Central memory CD8-positive, alpha-beta T cell (primary cell): ENCODE results near the gene RIPK3.
"Not testable (repeated sequence)": the region's sequence is repeated elsewhere in the genome, so short reads cannot be mapped to it uniquely, and the experiment has no call there.

ENCODE experiments used
- ATAC-seq: fragments of 150-1000 bp; cut with Tn5 transposase; replicated peaks from 2 replicates; pipeline ENCODE4 v1.10.0; 2022; ENCODE audit warnings: mild to moderate bottlenecking, moderate FRiP score, moderate number of reproducible peaks; ENCODE audit not compliant: poor library complexity, severe bottlenecking; ENCODE audit errors: extremely low read depth
- DNase-seq, 2 donors: peaks; one replicate each; pipeline ENCODE4 v3.0.0; 2021; ENCODE audit warnings: low spot score in 2 of 2
- H3K27ac Mint-ChIP-seq: one replicate; pipeline ENCODE4 v1.8.0; 2022; ENCODE audit warnings: low read depth, mild to moderate bottlenecking, moderate library complexity, mixed read lengths
- H3K27me3 Mint-ChIP-seq: one replicate; pipeline ENCODE4 v1.8.0; 2022; ENCODE audit warnings: mixed read lengths
- H3K36me3 Mint-ChIP-seq: one replicate; pipeline ENCODE4 v1.8.0; 2022; ENCODE audit warnings: mild to moderate bottlenecking, moderate library complexity, mixed read lengths; ENCODE audit not compliant: insufficient read depth
- H3K4me1 Mint-ChIP-seq: one replicate; pipeline ENCODE4 v1.8.0; 2022; ENCODE audit warnings: mixed read lengths
- H3K4me3 Mint-ChIP-seq: one replicate; pipeline ENCODE4 v1.8.0; 2022; ENCODE audit warnings: mild to moderate bottlenecking, moderate library complexity, mixed read lengths
- H3K9me3 Mint-ChIP-seq: one replicate; pipeline ENCODE4 v1.8.0; 2022; ENCODE audit warnings: mixed read lengths

Gene RIPK3

DNA sequence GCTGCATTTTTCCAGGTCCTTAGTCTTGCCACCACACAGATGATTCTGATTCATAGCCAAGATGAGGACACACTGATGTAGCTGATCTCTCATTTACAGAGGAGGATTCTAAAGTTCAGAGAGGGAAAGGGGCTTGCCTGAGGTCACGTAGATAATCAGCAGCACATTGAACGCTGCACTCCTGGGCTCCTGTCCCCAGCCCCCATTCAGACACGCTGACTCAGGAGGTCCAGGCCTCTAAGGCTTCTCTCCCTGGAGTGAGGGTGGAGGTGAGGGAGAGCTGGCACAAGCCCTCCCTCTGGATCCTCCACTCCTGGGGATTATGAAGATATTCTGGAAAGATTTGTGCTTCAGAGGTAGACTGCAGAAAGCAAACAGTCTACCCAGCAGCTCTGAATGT is 38.5 kb upstream of the RIPK3 start:
- Mint-ChIP-seq H3K27ac (no peak overlapping the region), H3K9me3 (no peaks in the 10 kb centered on the region), H3K4me3 (no peak overlapping the region), H3K36me3 (no peaks in the 10 kb centered on the region), H3K4me1 (no peaks in the 10 kb centered on the region), H3K27me3 (peaks cover 38% of the 10 kb centered on the region)
- no peak for DNase-seq
- no peak for ATAC-seq

DNA sequence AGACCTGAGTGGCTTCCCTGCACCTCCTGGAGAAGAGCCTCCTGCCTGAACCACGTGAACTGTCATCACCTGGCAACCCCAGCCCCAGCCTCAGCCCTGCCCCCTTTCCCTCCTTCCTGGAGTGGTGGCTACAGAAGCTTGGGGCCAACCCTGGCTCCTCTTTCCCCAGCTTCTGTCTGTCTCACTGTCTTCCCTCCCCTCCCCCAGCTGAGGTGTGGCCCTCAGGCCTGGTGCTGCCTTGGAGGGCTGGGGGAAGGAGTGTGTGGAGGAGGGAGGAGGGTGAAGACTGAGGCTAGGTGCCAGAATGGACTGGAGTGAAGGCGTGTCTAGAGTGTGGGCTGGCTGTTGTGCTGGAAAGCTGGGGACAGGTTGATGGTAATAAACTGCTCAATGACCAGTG is 37.9 kb upstream of the RIPK3 start:
- H3K27me3 Mint-ChIP-seq, result peaks cover 38% of the 10 kb centered on the region
- no peak overlapping the region for H3K27ac Mint-ChIP-seq
- H3K4me3 Mint-ChIP-seq, result no peak overlapping the region
- H3K36me3 Mint-ChIP-seq, result no peaks in the 10 kb centered on the region
- H3K9me3 Mint-ChIP-seq, result no peaks in the 10 kb centered on the region
- no peaks in the 10 kb centered on the region for H3K4me1 Mint-ChIP-seq
- ATAC-seq, result no peak
- no peak for DNase-seq

DNA sequence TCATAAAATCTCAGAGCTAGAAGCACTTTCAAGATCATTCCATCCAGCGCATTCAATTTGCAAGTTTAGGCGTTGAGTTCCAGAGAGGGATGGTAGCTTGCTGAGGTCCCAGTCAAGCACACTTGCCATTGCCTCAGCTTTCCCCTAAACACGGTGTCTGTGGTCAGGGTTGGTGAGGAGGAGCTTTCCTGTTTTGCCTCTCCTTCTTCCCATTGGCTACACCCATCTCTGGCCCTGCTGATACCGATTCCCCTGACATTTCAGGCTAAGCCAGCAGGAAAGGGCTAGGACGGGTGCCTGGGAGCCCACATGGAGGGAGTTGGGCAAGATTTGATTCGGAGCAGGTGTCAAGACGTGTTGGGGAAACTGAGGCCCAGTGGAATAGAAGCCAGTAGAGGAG is 37.3 kb upstream of the RIPK3 start:
- H3K4me1 Mint-ChIP-seq, result no peaks in the 10 kb centered on the region
- ATAC-seq (no peak), DNase-seq (no peak)
- no peak overlapping the region for H3K4me3 Mint-ChIP-seq
- H3K27me3 Mint-ChIP-seq, result peaks cover 38% of the 10 kb centered on the region
- no peaks in the 10 kb centered on the region for H3K36me3 Mint-ChIP-seq
- no peak overlapping the region for H3K27ac Mint-ChIP-seq
- no peaks in the 10 kb centered on the region for H3K9me3 Mint-ChIP-seq

DNA sequence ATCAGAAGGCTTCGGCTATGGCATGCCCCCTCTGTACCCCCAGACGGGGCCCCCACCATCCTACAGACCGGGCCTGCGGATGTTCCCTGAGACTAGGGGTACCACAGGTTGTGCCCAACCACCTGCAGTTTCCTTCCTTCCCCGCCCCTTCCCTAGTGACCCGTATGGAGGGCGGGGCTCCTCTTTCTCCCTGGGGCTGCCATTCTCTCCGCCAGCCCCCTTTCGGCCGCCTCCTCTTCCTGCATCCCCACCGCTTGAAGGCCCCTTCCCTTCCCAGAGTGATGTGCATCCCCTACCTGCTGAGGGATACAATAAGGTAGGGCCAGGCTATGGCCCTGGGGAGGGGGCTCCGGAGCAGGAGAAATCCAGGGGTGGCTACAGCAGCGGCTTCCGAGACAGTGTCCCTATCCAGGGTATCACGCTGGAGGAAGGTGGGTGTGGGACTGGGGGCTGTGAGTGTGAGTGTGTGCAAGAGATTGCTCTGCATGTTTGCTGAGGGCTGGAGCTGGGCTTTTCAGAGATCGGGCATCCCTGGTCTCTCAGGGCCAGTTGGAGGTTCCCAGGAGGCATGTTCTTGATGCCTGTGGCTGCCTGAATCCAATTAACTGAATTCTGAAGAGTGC is 36.8 kb upstream of the RIPK3 start:
- DNase-seq (no peak), ATAC-seq (no peak)
- Mint-ChIP-seq H3K27me3 (peaks cover 38% of the 10 kb centered on the region), H3K4me1 (no peaks in the 10 kb centered on the region), H3K4me3 (no peak overlapping the region), H3K36me3 (peaks cover under 1% of the 10 kb centered on the region), H3K27ac (no peak overlapping the region), H3K9me3 (no peaks in the 10 kb centered on the region)

DNA sequence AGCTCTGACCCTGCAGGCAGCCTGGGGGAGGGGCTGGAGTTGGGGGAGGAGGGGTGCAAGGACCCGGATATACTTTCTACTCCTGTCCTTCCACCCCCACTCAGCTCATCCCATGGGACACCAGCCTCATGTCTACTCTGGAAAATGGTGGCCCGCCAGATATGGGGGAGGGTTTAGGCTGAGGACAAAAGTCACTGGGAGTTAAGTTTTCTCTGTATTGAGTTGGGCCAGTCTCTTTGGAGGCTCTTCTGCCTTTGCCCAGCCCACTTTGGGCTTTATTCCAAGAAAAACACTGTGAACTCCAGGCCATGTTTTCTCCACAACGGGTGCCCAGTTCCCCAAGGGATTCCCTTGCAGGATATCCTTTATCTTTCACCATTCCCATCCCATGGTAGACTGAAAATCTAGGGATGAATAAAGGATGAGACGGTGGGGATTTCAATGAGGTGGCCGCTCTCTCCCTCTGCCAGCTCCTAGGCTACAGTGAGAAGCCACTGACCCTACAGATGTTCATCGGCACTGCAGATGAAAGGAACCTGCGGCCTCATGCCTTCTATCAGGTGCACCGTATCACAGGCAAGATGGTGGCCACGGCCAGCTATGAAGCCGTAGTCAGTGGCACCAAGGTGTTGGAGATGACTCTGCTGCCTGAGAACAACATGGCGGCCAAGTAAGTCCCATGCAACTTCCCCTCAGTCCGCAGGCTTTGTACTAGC is 33.1 kb upstream of the RIPK3 start:
- Mint-ChIP-seq H3K4me1 (peaks cover 12% of the 10 kb centered on the region), H3K27ac (no peak overlapping the region), H3K36me3 (peaks cover 4% of the 10 kb centered on the region), H3K27me3 (peaks cover 56% of the 10 kb centered on the region), H3K4me3 (no peak overlapping the region), H3K9me3 (no peaks in the 10 kb centered on the region)
- DNase-seq (no peak), ATAC-seq (no peak)

DNA sequence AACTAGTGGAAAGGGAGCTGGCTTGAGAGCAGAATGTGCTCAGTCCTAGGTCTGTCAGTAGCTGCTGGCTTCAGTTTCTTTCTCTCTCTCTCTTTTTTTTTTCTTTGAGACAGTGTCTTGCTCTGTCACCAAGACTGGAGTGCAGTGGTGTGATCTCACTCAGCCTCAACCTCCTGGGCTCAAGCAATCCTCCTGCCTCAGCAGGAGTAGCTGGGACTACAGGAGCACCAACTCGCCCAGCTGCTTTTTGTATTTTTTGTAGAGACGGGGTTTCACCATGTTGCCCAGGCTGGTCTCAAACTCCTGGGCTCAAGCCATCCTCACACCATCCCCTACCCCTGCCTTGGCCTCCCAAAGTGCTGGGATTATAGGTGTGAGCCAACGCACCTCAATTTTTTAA is 31.8 kb upstream of the RIPK3 start:
- not testable (repeated sequence) for ATAC-seq

DNA sequence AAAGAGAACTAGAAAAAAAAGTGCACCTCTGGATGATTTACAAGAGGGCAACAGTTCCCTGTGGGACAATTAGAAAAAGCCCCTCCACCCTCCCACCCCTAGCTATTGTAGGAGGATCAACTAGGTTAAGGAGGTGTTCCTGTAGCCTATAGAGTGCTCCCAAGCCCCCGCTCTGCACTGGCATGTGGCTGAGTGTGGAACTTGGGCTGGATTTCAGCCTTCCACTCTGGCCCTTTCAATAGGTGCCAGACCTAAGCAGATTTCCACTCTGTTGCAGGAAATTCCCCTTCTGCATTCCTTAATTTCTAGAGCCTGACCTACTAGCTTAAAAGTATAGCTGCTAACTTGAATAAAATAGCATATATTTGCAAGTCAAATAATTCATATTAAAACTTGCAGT is 31.0 kb upstream of the RIPK3 start:
- Mint-ChIP-seq H3K36me3 (peaks cover 8% of the 10 kb centered on the region), H3K9me3 (no peaks in the 10 kb centered on the region), H3K4me1 (peaks cover 31% of the 10 kb centered on the region), H3K27me3 (peaks cover 62% of the 10 kb centered on the region), H3K27ac (no peak overlapping the region), H3K4me3 (no peak overlapping the region)
- no peak for DNase-seq
- no peak for ATAC-seq

More for the DNA sequence above, 31.8 kb upstream of the RIPK3 start:
- H3K4me3 Mint-ChIP-seq, H3K9me3 Mint-ChIP-seq, DNase-seq, H3K27ac Mint-ChIP-seq, H3K36me3 Mint-ChIP-seq: not testable (repeated sequence)
- Mint-ChIP-seq H3K4me1 (peaks cover 24% of the 10 kb centered on the region), H3K27me3 (peaks cover 62% of the 10 kb centered on the region)

DNA sequence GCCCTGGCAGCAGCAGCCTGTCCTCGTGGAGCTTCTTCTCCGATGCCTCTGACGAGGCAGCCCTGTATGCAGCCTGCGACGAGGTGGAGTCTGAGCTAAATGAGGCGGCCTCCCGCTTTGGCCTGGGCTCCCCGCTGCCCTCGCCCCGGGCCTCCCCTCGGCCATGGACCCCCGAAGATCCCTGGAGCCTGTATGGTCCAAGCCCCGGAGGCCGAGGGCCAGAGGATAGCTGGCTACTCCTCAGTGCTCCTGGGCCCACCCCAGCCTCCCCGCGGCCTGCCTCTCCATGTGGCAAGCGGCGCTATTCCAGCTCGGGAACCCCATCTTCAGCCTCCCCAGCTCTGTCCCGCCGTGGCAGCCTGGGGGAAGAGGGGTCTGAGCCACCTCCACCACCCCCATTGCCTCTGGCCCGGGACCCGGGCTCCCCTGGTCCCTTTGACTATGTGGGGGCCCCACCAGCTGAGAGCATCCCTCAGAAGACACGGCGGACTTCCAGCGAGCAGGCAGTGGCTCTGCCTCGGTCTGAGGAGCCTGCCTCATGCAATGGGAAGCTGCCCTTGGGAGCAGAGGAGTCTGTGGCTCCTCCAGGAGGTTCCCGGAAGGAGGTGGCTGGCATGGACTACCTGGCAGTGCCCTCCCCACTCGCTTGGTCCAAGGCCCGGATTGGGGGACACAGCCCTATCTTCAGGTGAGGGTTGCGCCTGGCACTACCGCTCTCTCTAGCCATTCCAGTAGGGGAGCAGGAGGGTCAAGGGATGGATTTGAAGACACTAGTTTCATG is 30.3 kb upstream of the RIPK3 start:
- ATAC-seq (no peak), DNase-seq (no peak)
- no peak overlapping the region for H3K27ac Mint-ChIP-seq
- peaks cover 62% of the 10 kb centered on the region for H3K27me3 Mint-ChIP-seq
- no peaks in the 10 kb centered on the region for H3K9me3 Mint-ChIP-seq
- H3K36me3 Mint-ChIP-seq, result peaks cover 9% of the 10 kb centered on the region
- peaks cover 34% of the 10 kb centered on the region for H3K4me1 Mint-ChIP-seq
- no peak overlapping the region for H3K4me3 Mint-ChIP-seq

DNA sequence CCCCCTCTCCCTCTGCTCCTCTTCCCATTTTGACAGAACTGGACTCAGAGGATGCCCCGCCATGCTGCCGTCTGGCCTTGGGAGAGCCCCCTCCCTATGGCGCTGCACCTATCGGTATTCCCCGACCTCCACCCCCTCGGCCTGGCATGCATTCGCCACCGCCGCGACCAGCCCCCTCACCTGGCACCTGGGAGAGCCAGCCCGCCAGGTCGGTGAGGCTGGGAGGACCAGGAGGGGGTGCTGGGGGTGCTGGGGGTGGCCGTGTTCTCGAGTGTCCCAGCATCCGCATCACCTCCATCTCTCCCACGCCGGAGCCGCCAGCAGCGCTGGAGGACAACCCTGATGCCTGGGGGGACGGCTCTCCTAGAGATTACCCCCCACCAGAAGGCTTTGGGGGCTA is 29.7 kb upstream of the RIPK3 start:
- ATAC-seq, result no peak
- Mint-ChIP-seq H3K4me3 (peak overlapping the region; percentile 70), H3K9me3 (no peaks in the 10 kb centered on the region), H3K27ac (no peak overlapping the region), H3K36me3 (peaks cover 9% of the 10 kb centered on the region), H3K4me1 (peaks cover 34% of the 10 kb centered on the region), H3K27me3 (peaks cover 62% of the 10 kb centered on the region)
- no peak for DNase-seq

DNA sequence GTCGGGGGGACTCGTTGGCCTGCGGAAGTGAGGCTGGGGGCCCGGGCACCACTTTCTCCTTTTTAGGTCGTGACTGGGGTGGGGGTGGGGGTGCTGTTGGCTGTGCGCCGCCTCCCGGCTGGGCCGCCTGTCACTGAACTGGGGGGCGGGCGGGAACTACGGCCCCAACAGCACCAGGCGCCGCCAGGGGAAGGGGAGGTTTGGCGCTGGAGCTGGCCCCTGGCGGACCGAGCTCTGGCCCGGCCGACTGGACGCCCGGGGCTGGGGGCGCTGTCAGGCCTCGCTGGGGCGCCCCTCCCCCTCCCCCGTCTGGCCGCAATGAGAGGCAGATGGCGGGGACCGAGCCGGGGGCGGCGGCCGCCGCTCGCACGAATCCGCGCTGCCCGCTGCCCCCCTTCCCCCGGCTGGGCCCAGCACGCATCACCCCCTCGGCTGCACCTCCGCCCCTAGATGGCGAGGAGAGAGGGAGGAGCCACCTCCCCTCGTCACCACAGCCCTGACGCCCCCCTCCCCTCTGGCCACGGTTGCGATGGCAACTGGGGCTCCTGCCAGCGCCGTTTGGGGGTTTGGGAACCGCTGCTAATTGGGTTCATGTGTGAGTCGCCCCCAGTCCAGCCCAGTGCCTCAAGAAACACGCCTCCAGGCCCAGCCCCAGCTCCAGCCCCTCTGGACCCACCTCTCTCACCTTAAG is 28.9 kb upstream of the RIPK3 start:
- peak in 1 of 2 donors; percentile 37 for DNase-seq
- Mint-ChIP-seq H3K4me3 (peak overlapping the region; percentile 70), H3K27me3 (peaks cover 55% of the 10 kb centered on the region), H3K9me3 (no peaks in the 10 kb centered on the region), H3K27ac (no peak overlapping the region), H3K36me3 (peaks cover 9% of the 10 kb centered on the region), H3K4me1 (peaks cover 34% of the 10 kb centered on the region)
- ATAC-seq, result peak; percentile 45

DNA sequence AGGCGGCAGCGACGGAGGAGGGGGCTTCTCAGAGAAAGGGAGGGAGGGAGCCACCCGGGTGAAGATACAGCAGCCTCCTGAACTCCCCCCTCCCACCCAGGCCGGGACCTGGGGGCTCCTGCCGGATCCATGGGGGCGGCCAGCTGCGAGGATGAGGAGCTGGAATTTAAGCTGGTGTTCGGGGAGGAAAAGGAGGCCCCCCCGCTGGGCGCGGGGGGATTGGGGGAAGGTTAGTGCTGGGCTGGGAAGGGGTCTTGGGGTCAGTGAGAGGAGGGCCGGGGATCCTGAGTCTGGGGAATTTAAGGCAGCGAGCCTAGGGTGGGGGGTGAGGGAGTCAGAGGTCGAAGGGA is 28.4 kb upstream of the RIPK3 start:
- Mint-ChIP-seq H3K27me3 (peaks cover 57% of the 10 kb centered on the region), H3K36me3 (peaks cover 9% of the 10 kb centered on the region), H3K9me3 (no peaks in the 10 kb centered on the region), H3K4me3 (peak overlapping the region; percentile 70), H3K27ac (no peak overlapping the region), H3K4me1 (peaks cover 34% of the 10 kb centered on the region)
- no peak for ATAC-seq
- no peak for DNase-seq

DNA sequence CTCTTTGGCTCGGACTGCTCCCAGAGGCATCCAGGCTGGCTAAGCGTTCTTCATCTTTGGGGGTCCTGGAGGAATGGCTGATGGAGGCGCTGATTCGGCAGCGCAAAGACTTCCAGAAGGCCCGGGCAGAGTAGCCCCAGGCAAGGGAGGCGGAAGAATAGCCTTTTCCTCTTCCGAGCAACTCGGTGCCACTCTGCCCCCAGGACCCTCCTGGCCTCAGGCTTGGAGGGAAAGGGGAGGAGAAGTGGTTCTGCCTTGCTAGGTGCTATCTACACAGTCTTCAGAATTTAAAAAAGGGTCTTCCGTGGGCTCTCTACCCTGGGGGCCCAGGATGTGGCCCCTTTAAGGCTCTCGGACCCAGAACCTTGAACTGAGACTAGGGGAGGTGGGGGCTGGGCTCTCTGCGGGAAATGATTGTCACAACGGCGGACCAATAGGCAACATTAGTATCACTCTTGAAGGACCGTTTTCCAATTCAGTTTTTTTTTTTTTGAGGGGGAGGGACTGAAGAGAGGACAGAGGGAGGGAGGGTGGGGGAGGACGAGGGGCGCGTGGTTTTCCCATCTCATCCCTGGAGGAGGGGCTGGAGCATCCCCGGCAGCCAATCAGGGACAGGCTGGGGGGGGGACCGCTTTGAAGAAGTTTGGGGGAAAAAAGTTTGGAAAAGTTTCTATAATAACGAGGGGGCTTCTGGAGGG is 27.9 kb upstream of the RIPK3 start, which contains the start of gene NFATC4:
Gene NFATC4, plus strand, starts transcription at position 671 of the 698 bp plus-strand sequence. CDS start 157 bp downstream, outside the sequence.
- H3K27me3 Mint-ChIP-seq, result peaks cover 62% of the 10 kb centered on the region
- H3K36me3 Mint-ChIP-seq, result peaks cover 9% of the 10 kb centered on the region
- H3K27ac Mint-ChIP-seq, result no peak within 1 kb of the TSS
- no peak for ATAC-seq
- no peaks in the 10 kb centered on the region for H3K9me3 Mint-ChIP-seq
- H3K4me1 Mint-ChIP-seq, result peaks cover 34% of the 10 kb centered on the region
- DNase-seq, result no peak
- peak within 1 kb of the TSS; percentile 70 for H3K4me3 Mint-ChIP-seq
